Measurements from ENCODE around the gene TINAG. TPM values are rescaled to one million over a fixed set of nuclear protein-coding genes. Genes with fewer than 3 reads are reported as not detected.

TINAG gene
- total RNA-seq, 1 experiment from 2014 or later, result not detected

DNA sequence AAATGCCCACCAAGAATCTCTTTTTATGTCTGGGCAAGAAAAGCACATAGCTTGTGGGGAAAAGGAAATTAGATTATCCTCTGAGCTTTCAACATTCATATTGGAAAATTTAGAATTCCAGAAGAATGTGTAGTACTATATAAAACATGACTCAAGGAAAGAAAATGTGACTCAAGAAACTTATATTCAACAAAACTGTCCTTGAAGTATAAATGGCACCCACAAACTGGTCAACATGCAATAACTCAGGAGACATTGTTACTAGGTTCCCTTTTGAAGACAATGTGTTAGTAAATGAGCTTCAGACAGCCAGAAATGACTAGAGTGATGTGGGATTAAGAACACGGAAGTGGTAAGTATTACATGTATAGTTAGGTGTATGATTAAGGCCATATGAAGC lies 26.1 kb upstream of the TINAG start:
- no peaks in the 10 kb centered on the region for H3K27me3 ChIP-seq (ENCODE audit: insufficient read depth, low read length)
- RAD21 ChIA-PET (ENCODE audit: low non-redundant PET in 1 of 2, low total read pairs in 2 of 2, uncharacterized antibody in 2 of 2, unreplicated experiment in 2 of 2), result no interaction called here
- BruUV-seq (replicated peaks), result no TSS peak
- H3K4me2 ChIP-seq (ENCODE audit: low read length), result peak overlapping the region; percentile 30
- H3K27ac ChIP-seq (ENCODE audit: low read depth, low read length), result no peak overlapping the region
- H3K4me1 ChIP-seq (ENCODE audit: control insufficient read depth in 1 of 2, insufficient read depth in 2 of 2, low read length in 2 of 2), result peaks cover 0 to 11% of the 10 kb centered on the region in 2 experiments; a peak in 2 of 4 replicates
- POLR2A ChIA-PET, result no interaction called here
- intact Hi-C loops (cut with micrococcal nuclease), result no loop called here
- H3K79me2 ChIP-seq (ENCODE audit: insufficient read depth, low read length), result no peaks in the 10 kb centered on the region
- H4K20me1 ChIP-seq (ENCODE audit: insufficient read depth), result no peaks in the 10 kb centered on the region
- DNase-seq (ENCODE audit: low read depth, low spot score) (peak; percentile 19), ATAC-seq (peak; percentile 27; the same call in 1 of the 2 replicates)
- TF ChIP-seq JUND (IDR thresholded peaks at IDR 0.05) (0 out of 2 replicates have a peak, but pooled peaks have one; percentile 20), EZH2phosphoT487 (IDR thresholded peaks at IDR 0.05; ENCODE audit: borderline replicate concordance) (no peak)
- H3K9ac ChIP-seq (ENCODE audit: low read length), result no peak overlapping the region
- CTCF ChIA-PET, result no interaction called here
- no peak overlapping the region for H3K4me3 ChIP-seq (replicated peaks in 1 of 2; ENCODE audit: low read depth in 1 of 2, low read length in 2 of 2)
- peak overlapping the region; percentile 48 for H2AFZ ChIP-seq (ENCODE audit: low read depth, low read length, poor library complexity, severe bottlenecking)
- no peaks in the 10 kb centered on the region for H3K36me3 ChIP-seq (ENCODE audit: control insufficient read depth in 1 of 2, insufficient read depth in 2 of 2, low read length in 2 of 2)
- H3K9me2 ChIP-seq (ENCODE audit: insufficient read depth), result no peaks in the 10 kb centered on the region
- H3K9me3 ChIP-seq (ENCODE audit: control insufficient read depth in 1 of 2, insufficient read depth in 1 of 2, low read depth in 1 of 2, low read length in 2 of 2), result no peaks in the 10 kb centered on the region

DNA sequence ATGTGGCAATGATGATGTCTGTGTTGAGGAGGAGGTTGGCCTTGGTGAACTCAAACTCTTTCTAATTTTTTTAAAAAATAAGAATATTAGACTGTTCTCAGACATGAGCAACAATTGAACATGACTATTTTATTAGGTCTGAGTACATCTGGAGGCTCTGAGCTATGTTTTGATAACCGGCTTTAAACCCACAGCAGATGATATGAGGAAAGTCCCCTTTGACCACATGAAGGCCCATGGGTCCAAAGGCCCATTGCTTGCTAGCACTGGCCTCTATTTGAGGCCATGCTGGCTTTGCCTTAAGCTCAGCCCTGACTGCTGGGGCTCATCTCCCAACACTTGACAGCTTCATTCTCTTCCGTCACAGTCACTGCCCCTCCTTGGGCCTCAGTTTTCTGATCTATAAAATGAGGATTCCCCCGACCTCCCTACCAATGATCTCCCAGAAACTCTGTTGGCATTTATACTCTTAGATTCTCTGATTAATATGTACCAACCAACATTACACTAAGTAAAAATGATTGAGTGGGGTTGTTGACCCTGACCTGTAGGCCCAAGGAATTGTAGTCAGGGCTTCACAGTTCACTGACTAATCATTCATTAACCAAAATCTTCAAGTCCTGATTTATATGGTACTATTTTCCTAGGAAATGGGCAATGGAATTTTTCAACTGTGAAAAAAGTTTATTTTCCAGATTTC lies 23.9 kb upstream of the TINAG start:
- H3K4me3 ChIP-seq (replicated peaks in 1 of 2; ENCODE audit: low read depth in 1 of 2, low read length in 2 of 2), result no peak overlapping the region
- no peaks in the 10 kb centered on the region for H4K20me1 ChIP-seq (ENCODE audit: insufficient read depth)
- BruUV-seq (replicated peaks), result no TSS peak
- intact Hi-C loops (cut with micrococcal nuclease), result no loop called here
- H3K9me2 ChIP-seq (ENCODE audit: insufficient read depth), result no peaks in the 10 kb centered on the region
- no peaks in the 10 kb centered on the region for H3K36me3 ChIP-seq (ENCODE audit: control insufficient read depth in 1 of 2, insufficient read depth in 2 of 2, low read length in 2 of 2)
- no peak overlapping the region for H3K9ac ChIP-seq (ENCODE audit: low read length)
- H3K4me2 ChIP-seq (ENCODE audit: low read length), result no peak overlapping the region
- no peaks in the 10 kb centered on the region for H3K27me3 ChIP-seq (ENCODE audit: insufficient read depth, low read length)
- no peaks in the 10 kb centered on the region for H3K79me2 ChIP-seq (ENCODE audit: insufficient read depth, low read length)
- DNase-seq (ENCODE audit: low read depth, low spot score) (no peak), ATAC-seq (no peak)
- no peaks in the 10 kb centered on the region for H3K9me3 ChIP-seq (ENCODE audit: control insufficient read depth in 1 of 2, insufficient read depth in 1 of 2, low read depth in 1 of 2, low read length in 2 of 2)
- no peak overlapping the region for H3K27ac ChIP-seq (ENCODE audit: low read depth, low read length)
- H3K4me1 ChIP-seq (ENCODE audit: control insufficient read depth in 1 of 2, insufficient read depth in 2 of 2, low read length in 2 of 2), result peaks cover 0 to 11% of the 10 kb centered on the region in 2 experiments; a peak in 2 of 4 replicates
- CTCF ChIA-PET, result no interaction called here
- POLR2A ChIA-PET, result no interaction called here
- H2AFZ ChIP-seq (ENCODE audit: low read depth, low read length, poor library complexity, severe bottlenecking), result no peak overlapping the region
- RAD21 ChIA-PET (ENCODE audit: low non-redundant PET in 1 of 2, low total read pairs in 2 of 2, uncharacterized antibody in 2 of 2, unreplicated experiment in 2 of 2), result no interaction called here
- no peak for TF ChIP-seq RAD21 (IDR thresholded peaks at IDR 0.05; ENCODE audit: low read depth)
- TF ChIP-seq SRF (IDR thresholded peaks at IDR 0.05; ENCODE audit: low read depth), result no peak
- no peak for TF ChIP-seq ATF3 (IDR thresholded peaks at IDR 0.05)
- TF ChIP-seq REST (IDR thresholded peaks at IDR 0.05; ENCODE audit: low read depth), result no peak
- no peak for TF ChIP-seq SIN3A (IDR thresholded peaks at IDR 0.05; ENCODE audit: low read depth)
- no peak for TF ChIP-seq ZFX (IDR thresholded peaks at IDR 0.05)
- TF ChIP-seq ELF1 (IDR thresholded peaks at IDR 0.05; ENCODE audit: borderline replicate concordance, low read depth), result no peak
- TF ChIP-seq EZH2 (IDR thresholded peaks at IDR 0.05), result no peak
- no peak for TF ChIP-seq SP1 (IDR thresholded peaks at IDR 0.05; ENCODE audit: low read depth)
- no peak for TF ChIP-seq CBX3 (IDR thresholded peaks at IDR 0.05; ENCODE audit: low read depth)
- no peak for TF ChIP-seq YY1 (IDR thresholded peaks at IDR 0.05; ENCODE audit: extremely low read depth, insufficient replicate concordance, low read depth, low read length)
- no peak for TF ChIP-seq ZNF274 (IDR thresholded peaks at IDR 0.05; ENCODE audit: low read depth, low read length)
- no peak for TF ChIP-seq TCF7L2 (IDR thresholded peaks at IDR 0.05; ENCODE audit: borderline replicate concordance, extremely low read depth, insufficient read depth, insufficient read length)
- no peak for TF ChIP-seq POLR2AphosphoS5 (IDR thresholded peaks at IDR 0.05; ENCODE audit: low read depth, low read length)

Measured in HCT116 (cell line).